K562 (cell line): ENCODE results near the gene MRTFB. TPM values are rescaled to one million over a fixed set of nuclear protein-coding genes. Genes with fewer than 3 reads are reported as not detected.

ENCODE experiments used
- CHCHD3 ChIP-seq: fragments of 250-450 bp; sonication (Bioruptor Pico); IDR thresholded peaks from 2 replicates; pipeline ENCODE4 v2.1.2; 2022; ENCODE audit warnings: mild to moderate bottlenecking
- DACH1 ChIP-seq: fragments of 450-650 bp; IDR thresholded peaks from 2 replicates; pipeline ENCODE4 v1.6.1; 2018; ENCODE audit not compliant: partially characterized antibody
- FIP1L1 ChIP-seq: fragments of 200-400 bp; formaldehyde crosslinking; IDR thresholded peaks from 2 replicates; pipeline ENCODE4 v1.6.1; 2018; ENCODE audit warnings: mild to moderate bottlenecking, low read depth, low read length; ENCODE audit not compliant: poor library complexity, severe bottlenecking
- NFIC ChIP-seq: fragments of 450-650 bp; IDR thresholded peaks from 2 replicates; pipeline ENCODE4 v1.6.1; 2017; ENCODE audit warnings: mild to moderate bottlenecking, inconsistent platforms
- NR2C2 ChIP-seq, 2 experiments: fragments of 200-800 bp in 1 of 2; sonication (Bioruptor generic) in 1 of 2; sonication (generic) in 1 of 2; formaldehyde crosslinking in 1 of 2; IDR thresholded peaks; 2 replicates each; pipeline versions ENCODE4 v1.6.1 to v1.8.0; 2016 to 2022; ENCODE audit warnings: mild to moderate bottlenecking in 1 of 2, missing compliant biosample characterization in 1 of 2, missing genetic modification characterization in 1 of 2, missing genetic modification reagents in 1 of 2
- PATZ1 ChIP-seq: fragments of 250-450 bp; sonication (Bioruptor Pico); IDR thresholded peaks from 2 replicates; pipeline ENCODE4 v1.5.0; 2020; ENCODE audit warnings: mild to moderate bottlenecking, borderline replicate concordance
- PKNOX1 ChIP-seq: fragments of 450-650 bp; IDR thresholded peaks from 2 replicates; pipeline ENCODE4 v1.6.1; 2016
- POLR2AphosphoS2 ChIP-seq: IDR thresholded peaks from 2 replicates; pipeline ENCODE4 v1.6.1; 2012; ENCODE audit warnings: low read length, improper control_type of control experiment
- RBM39 ChIP-seq: fragments of 200-400 bp; formaldehyde crosslinking; optimal IDR thresholded peaks from 2 replicates; pipeline ENCODE3; 2018; ENCODE audit warnings: low read depth, low read length
- ZBED1 ChIP-seq: IDR thresholded peaks from 2 replicates; pipeline ENCODE4 v1.6.1; 2014
- ZNF24 ChIP-seq: fragments of 450-650 bp; IDR thresholded peaks from 2 replicates; pipeline ENCODE4 v1.6.1; 2016
- ZNF311 ChIP-seq: fragments of 250-450 bp; sonication (Bioruptor Pico); IDR thresholded peaks from 2 replicates; pipeline ENCODE4 v1.4.0; 2020; ENCODE audit warnings: mild to moderate bottlenecking, moderate library complexity
- ZNF347 ChIP-seq: fragments of 450-650 bp; formaldehyde crosslinking; IDR thresholded peaks from 2 replicates; pipeline ENCODE4 v1.4.0; 2020; ENCODE audit warnings: low read depth, mild to moderate bottlenecking, moderate library complexity
- ZSCAN32 ChIP-seq: fragments of 450-650 bp; formaldehyde crosslinking; IDR thresholded peaks from 2 replicates; pipeline ENCODE4 v1.4.0; 2020; ENCODE audit warnings: mild to moderate bottlenecking, moderate library complexity
- polyA plus RNA-seq, 8 experiments: library from polyadenylated mRNA; depleted of rRNA in 4 of 8; stranded (reverse) in 5 of 8; unstranded in 3 of 8; fragments of >200 nt; fragmentation: Nextera tagmentation in 2 of 8; fragmentation: Illumina TruSeq in 1 of 8; extraction: Ambion mirVana in 2 of 8; extraction: Trizol in 1 of 8; gene quantifications; 2 replicates each; pipeline versions ENCODE4 v1.2.1 to v1.2.3, GENCODE V29; 2011 to 2014; ENCODE audit warnings: inconsistent platforms in 1 of 8, missing spikeins in 1 of 8
- total RNA-seq, 7 experiments: library from RNA; depleted of rRNA in 6 of 7; stranded (reverse); fragments of >200 nt in 6 of 7; fragmentation: Illumina TruSeq in 2 of 7; extraction: Trizol in 2 of 7; gene quantifications; 2 replicates each; pipeline versions ENCODE4 v1.2.1 to v1.2.3, GENCODE V29; 2011 to 2021; ENCODE audit warnings: low replicate concordance in 1 of 7
- TF ChIP-seq, protein P1 (sequence below): fragments of 450-650 bp; formaldehyde crosslinking; IDR thresholded peaks from 2 replicates; pipeline ENCODE4 v1.4.0; 2022; ENCODE audit warnings: missing genetic modification characterization
- TF ChIP-seq, protein P2 (sequence below): fragments of 450-650 bp; IDR thresholded peaks from 2 replicates; pipeline ENCODE4 v1.6.1; 2016; ENCODE audit warnings: mild to moderate bottlenecking

The MRTFB gene
- total and polyA plus RNA-seq, 9 of the 15 experiments (the other 6 are each of a cell fraction or from before 2014, with no cell fraction given) = 2.2 to 12.7 (median 7.0) TPM

GRCh38 chr16:14128097-14128496 is 57.0 kb downstream of the MRTFB start (continued):
- TF ChIP-seq, protein P1, sequence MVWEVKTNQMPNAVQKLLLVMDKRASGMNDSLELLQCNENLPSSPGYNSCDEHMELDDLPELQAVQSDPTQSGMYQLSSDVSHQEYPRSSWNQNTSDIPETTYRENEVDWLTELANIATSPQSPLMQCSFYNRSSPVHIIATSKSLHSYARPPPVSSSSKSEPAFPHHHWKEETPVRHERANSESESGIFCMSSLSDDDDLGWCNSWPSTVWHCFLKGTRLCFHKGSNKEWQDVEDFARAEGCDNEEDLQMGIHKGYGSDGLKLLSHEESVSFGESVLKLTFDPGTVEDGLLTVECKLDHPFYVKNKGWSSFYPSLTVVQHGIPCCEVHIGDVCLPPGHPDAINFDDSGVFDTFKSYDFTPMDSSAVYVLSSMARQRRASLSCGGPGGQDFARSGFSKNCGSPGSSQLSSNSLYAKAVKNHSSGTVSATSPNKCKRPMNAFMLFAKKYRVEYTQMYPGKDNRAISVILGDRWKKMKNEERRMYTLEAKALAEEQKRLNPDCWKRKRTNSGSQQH = no peak
- no peak for TF ChIP-seq ZBED1
- TF ChIP-seq ZNF311 (CRISPR knock-in tag) = 0 out of 2 replicates have a peak, but pooled peaks have one; percentile 16
- TF ChIP-seq FIP1L1 = no peak
- no peak for TF ChIP-seq NR2C2 (CRISPR knock-in tag; IDR thresholded peaks at IDR 0.05)
- peak; percentile 86 for TF ChIP-seq NR2C2 (tag; IDR thresholded peaks at IDR 0.05)
- no peak for TF ChIP-seq ZNF347 (CRISPR knock-in tag)
- 0 out of 2 replicates have a peak, but pooled peaks have one; percentile 50 for TF ChIP-seq ZNF24
- no peak for TF ChIP-seq CHCHD3 (CRISPR knock-in tag)
- TF ChIP-seq PATZ1 = 0 out of 2 replicates have a peak, but pooled peaks have one; percentile 18
- no peak for TF ChIP-seq PKNOX1
- TF ChIP-seq, protein P2, sequence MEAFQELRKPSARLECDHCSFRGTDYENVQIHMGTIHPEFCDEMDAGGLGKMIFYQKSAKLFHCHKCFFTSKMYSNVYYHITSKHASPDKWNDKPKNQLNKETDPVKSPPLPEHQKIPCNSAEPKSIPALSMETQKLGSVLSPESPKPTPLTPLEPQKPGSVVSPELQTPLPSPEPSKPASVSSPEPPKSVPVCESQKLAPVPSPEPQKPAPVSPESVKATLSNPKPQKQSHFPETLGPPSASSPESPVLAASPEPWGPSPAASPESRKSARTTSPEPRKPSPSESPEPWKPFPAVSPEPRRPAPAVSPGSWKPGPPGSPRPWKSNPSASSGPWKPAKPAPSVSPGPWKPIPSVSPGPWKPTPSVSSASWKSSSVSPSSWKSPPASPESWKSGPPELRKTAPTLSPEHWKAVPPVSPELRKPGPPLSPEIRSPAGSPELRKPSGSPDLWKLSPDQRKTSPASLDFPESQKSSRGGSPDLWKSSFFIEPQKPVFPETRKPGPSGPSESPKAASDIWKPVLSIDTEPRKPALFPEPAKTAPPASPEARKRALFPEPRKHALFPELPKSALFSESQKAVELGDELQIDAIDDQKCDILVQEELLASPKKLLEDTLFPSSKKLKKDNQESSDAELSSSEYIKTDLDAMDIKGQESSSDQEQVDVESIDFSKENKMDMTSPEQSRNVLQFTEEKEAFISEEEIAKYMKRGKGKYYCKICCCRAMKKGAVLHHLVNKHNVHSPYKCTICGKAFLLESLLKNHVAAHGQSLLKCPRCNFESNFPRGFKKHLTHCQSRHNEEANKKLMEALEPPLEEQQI = peak; percentile 32; the same call in 1 of the 2 replicates
- no peak for TF ChIP-seq ZSCAN32 (CRISPR knock-in tag)
- TF ChIP-seq RBM39 = peak; percentile 52
- TF ChIP-seq NFIC = no peak
- TF ChIP-seq DACH1 = no peak
- no peak for TF ChIP-seq POLR2AphosphoS2
